ENCODE data around the gene GYG1. TPM values are rescaled to one million over a fixed set of nuclear protein-coding genes. Genes with fewer than 3 reads are reported as not detected.

The GYG1 gene
- total and polyA plus RNA-seq, 2 of the 4 experiments (the other 2 are of a cell fraction), result 48.4 to 90.3 TPM

GRCh38 chr3:148955544-148956346 lies 35.6 kb upstream of the GYG1 start:
- Histone ChIP-seq H3K79me1 (ENCODE audit: low read depth in 1 of 2, low read length in 2 of 2) (no peaks in the 10 kb centered on the region; a peak in 1 of 4 replicates), H2AK9ac (replicated peaks; ENCODE audit: low read depth, low read length, poor library complexity) (peak overlapping the region; percentile 12), H3K18ac (ENCODE audit: low read depth, low read length) (peak overlapping the region; percentile 68), H4K20me1 (ENCODE audit: insufficient read depth, low read length) (no peaks in the 10 kb centered on the region), H4K91ac (ENCODE audit: insufficient read depth, low read depth, low read length) (peak overlapping the region; percentile 79), H3K4me3 (ENCODE audit: insufficient read depth, low read depth, low read length) (no peak overlapping the region), H3K56ac (ENCODE audit: extremely low read depth, insufficient read depth, low read length) (peak overlapping the region; percentile 67), H4K5ac (ENCODE audit: low read depth, low read length) (peak overlapping the region; percentile 29), H3K4me2 (ENCODE audit: low read depth, low read length) (peak overlapping the region; percentile 20), H3K4ac (ENCODE audit: low read depth, low read length) (peak overlapping the region; percentile 91), H3K27ac (ENCODE audit: insufficient read depth, low read length) (peak overlapping the region; percentile 74), H3K9me1 (ENCODE audit: insufficient read depth, low read length) (peaks cover 14% of the 10 kb centered on the region), H3K14ac (replicated peaks; ENCODE audit: low read depth, low read length) (peak overlapping the region; percentile 84), H3K4me1 (ENCODE audit: control insufficient read depth, insufficient read depth, low read length) (peaks cover 13% of the 10 kb centered on the region), H3K9ac (ENCODE audit: low read depth, low read length) (peak overlapping the region; percentile 53), H3K36me3 (ENCODE audit: control insufficient read depth, insufficient read depth, low read length) (no peaks in the 10 kb centered on the region), H2BK15ac (ENCODE audit: low read depth, low read length) (peak overlapping the region; percentile 93), H2AK5ac (ENCODE audit: low read depth, low read length) (peak overlapping the region; percentile 86), H3K27me3 (ENCODE audit: control insufficient read depth, insufficient read depth, low read length) (no peaks in the 10 kb centered on the region), H3K9me3 (ENCODE audit: control insufficient read depth, insufficient read depth, low read length) (peaks cover 4% of the 10 kb centered on the region; the same call in 1 of the 2 replicates), H2BK20ac (ENCODE audit: low read depth, low read length) (peak overlapping the region; percentile 87), H3K23ac (ENCODE audit: low read depth, low read length) (peak overlapping the region; percentile 72), H2AFZ (replicated peaks; ENCODE audit: low read length, poor library complexity) (peak overlapping the region; percentile 89), H4K8ac (ENCODE audit: low read depth in 2 of 2, low read length in 2 of 2) (peak overlapping the region; percentile 58 to 85), H2BK120ac (ENCODE audit: low read depth, low read length) (peak overlapping the region; percentile 89), H2BK5ac (ENCODE audit: low read depth, low read length, poor library complexity, severe bottlenecking) (peak overlapping the region; percentile 84)
- BruUV-seq (replicated peaks), result no TSS peak
- DNase-seq (peak; percentile 95), ATAC-seq (ENCODE audit: low read depth) (peak; percentile 76)
- TF ChIP-seq MAZ (IDR thresholded peaks at IDR 0.05; ENCODE audit: borderline replicate concordance, low read depth, low read length) (no peak), BHLHE40 (IDR thresholded peaks at IDR 0.05; ENCODE audit: low read depth, low read length) (no peak), CEBPB (IDR thresholded peaks at IDR 0.05; ENCODE audit: low read depth, low read length) (no peak), NFE2L2 (IDR thresholded peaks at IDR 0.05; ENCODE audit: low read depth, low read length) (peak; percentile 63; the same call in 1 of the 2 replicates), USF2 (IDR thresholded peaks at IDR 0.05; ENCODE audit: low read depth, low read length) (no peak), MXI1 (IDR thresholded peaks at IDR 0.05; ENCODE audit: borderline replicate concordance, low read depth, low read length) (no peak), RAD21 (IDR thresholded peaks at IDR 0.05; ENCODE audit: low read length) (peak; percentile 81), SMC3 (IDR thresholded peaks at IDR 0.05; ENCODE audit: low read depth, low read length) (peak; percentile 80), MAFK (IDR thresholded peaks at IDR 0.05; ENCODE audit: low read depth, low read length) (no peak), RFX5 (IDR thresholded peaks at IDR 0.05; ENCODE audit: low read depth, low read length) (no peak), POLR2A (IDR thresholded peaks at IDR 0.05; ENCODE audit: low read depth, low read length) (no peak)
- TF ChIP-seq, protein P1, sequence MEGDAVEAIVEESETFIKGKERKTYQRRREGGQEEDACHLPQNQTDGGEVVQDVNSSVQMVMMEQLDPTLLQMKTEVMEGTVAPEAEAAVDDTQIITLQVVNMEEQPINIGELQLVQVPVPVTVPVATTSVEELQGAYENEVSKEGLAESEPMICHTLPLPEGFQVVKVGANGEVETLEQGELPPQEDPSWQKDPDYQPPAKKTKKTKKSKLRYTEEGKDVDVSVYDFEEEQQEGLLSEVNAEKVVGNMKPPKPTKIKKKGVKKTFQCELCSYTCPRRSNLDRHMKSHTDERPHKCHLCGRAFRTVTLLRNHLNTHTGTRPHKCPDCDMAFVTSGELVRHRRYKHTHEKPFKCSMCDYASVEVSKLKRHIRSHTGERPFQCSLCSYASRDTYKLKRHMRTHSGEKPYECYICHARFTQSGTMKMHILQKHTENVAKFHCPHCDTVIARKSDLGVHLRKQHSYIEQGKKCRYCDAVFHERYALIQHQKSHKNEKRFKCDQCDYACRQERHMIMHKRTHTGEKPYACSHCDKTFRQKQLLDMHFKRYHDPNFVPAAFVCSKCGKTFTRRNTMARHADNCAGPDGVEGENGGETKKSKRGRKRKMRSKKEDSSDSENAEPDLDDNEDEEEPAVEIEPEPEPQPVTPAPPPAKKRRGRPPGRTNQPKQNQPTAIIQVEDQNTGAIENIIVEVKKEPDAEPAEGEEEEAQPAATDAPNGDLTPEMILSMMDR (conservative IDR thresholded peaks at IDR 0.05; ENCODE audit: low read depth, low read length), result peak; percentile 86
- ChIA-PET POLR2A (ENCODE audit: unreplicated experiment) (interaction anchor here (0.6 kb wide), 3 partner anchors 36 to 784 kb away, joined by 3 to 17 read pairs (median 7); partner anchors contain the start of gene GYG1), CTCF (interaction anchor here (0.5 to 1.7 kb wide), 29 partner anchors 9 to 853 kb away, joined by 3 to 9 read pairs (median 3); partner anchors contain the start of gene TM4SF18)
- intact Hi-C loops (cut with micrococcal nuclease), result loop anchor here (1.0 to 5.0 kb wide), 7 partner anchors 62 to 532 kb away; no protein-coding TSS in a partner anchor
- no CpG with 5 or more reads among the region's 12 CpGs for WGBS, 2 experiments (ENCODE audit: extremely low coverage in 2 of 2, insufficient read length in 1 of 2)
- in situ Hi-C loops (cut with MboI; ENCODE audit: low sequenced_read_pairs), result loop anchor here (5.0 to 25.0 kb wide), 5 partner anchors 162 to 757 kb away; partner anchors contain the start of gene TM4SF18
- dilution Hi-C loops (cut with HindIII; ENCODE audit: low sequenced_read_pairs, unreplicated experiment), result no loop called here
